ENCODE measurements around the gene CNTNAP4.

The CNTNAP4 gene

GRCh38 chr16:76444832-76445231 is 167.6 kb downstream of the CNTNAP4 start:
- Histone ChIP-seq H3K9me3 (ENCODE audit: control insufficient read depth, insufficient read depth, low read length) (no peaks in the 10 kb centered on the region), H3K9me2 (replicated peaks; ENCODE audit: control insufficient read depth, low read length) (no peaks in the 10 kb centered on the region), H3K4me2 (ENCODE audit: low read length) (no peak overlapping the region), H3K4me1 (ENCODE audit: control insufficient read depth, low read length) (no peaks in the 10 kb centered on the region), H3K27me3 (ENCODE audit: control insufficient read depth, low read length) (no peaks in the 10 kb centered on the region), H4K20me1 (ENCODE audit: control insufficient read depth, insufficient read depth, low read depth, low read length) (no peaks in the 10 kb centered on the region), H3K79me2 (ENCODE audit: control insufficient read depth, low read length) (no peaks in the 10 kb centered on the region), H3K4me3 (ENCODE audit: low read length) (no peak overlapping the region), H3K27ac (ENCODE audit: low read depth, low read length) (no peak overlapping the region), H3F3A (ENCODE audit: control insufficient read depth, insufficient read depth) (no peaks in the 10 kb centered on the region), H3K36me3 (ENCODE audit: control insufficient read depth, low read length) (no peaks in the 10 kb centered on the region)
- no peak for TF ChIP-seq EZH2phosphoT487 (IDR thresholded peaks at IDR 0.05; ENCODE audit: borderline replicate concordance, low read length)
- TF ChIP-seq, protein P1, sequence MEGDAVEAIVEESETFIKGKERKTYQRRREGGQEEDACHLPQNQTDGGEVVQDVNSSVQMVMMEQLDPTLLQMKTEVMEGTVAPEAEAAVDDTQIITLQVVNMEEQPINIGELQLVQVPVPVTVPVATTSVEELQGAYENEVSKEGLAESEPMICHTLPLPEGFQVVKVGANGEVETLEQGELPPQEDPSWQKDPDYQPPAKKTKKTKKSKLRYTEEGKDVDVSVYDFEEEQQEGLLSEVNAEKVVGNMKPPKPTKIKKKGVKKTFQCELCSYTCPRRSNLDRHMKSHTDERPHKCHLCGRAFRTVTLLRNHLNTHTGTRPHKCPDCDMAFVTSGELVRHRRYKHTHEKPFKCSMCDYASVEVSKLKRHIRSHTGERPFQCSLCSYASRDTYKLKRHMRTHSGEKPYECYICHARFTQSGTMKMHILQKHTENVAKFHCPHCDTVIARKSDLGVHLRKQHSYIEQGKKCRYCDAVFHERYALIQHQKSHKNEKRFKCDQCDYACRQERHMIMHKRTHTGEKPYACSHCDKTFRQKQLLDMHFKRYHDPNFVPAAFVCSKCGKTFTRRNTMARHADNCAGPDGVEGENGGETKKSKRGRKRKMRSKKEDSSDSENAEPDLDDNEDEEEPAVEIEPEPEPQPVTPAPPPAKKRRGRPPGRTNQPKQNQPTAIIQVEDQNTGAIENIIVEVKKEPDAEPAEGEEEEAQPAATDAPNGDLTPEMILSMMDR (IDR thresholded peaks at IDR 0.05; ENCODE audit: low read depth, low read length, poor library complexity, severe bottlenecking) = no peak

DNA sequence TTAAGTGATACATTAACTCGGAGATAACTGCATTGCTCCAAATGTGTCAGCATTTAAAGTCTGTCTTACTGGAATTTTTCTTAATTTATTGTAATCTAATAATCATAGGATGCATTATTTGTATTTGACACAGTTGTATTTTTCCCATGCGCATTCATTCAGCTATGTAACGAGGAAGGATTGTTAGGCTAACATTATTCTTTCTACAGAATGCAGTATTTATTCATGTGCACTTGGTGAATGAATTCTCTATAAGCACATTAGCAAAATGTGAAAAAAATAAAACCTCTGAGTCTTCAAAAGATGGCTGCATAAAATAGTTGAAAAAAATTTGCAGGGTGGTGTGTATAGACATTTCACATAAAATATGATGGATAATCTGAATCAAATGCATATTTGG is 168.6 kb downstream of the CNTNAP4 start:
- Histone ChIP-seq H3K27me3 (ENCODE audit: control insufficient read depth, low read length) (no peaks in the 10 kb centered on the region), H3K9me3 (ENCODE audit: control insufficient read depth, insufficient read depth, low read length) (no peaks in the 10 kb centered on the region)

GRCh38 chr16:76446251-76446650 is 169.1 kb downstream of the CNTNAP4 start:
- Histone ChIP-seq H3K9me2 (replicated peaks; ENCODE audit: control insufficient read depth, low read length) (no peaks in the 10 kb centered on the region), H3K4me3 (ENCODE audit: low read length) (no peak overlapping the region)

More for the DNA sequence above, 168.6 kb downstream of the CNTNAP4 start:
- Histone ChIP-seq H3K27ac (ENCODE audit: low read depth, low read length) (no peak overlapping the region), H3K4me3 (ENCODE audit: low read length) (no peak overlapping the region), H3K79me2 (ENCODE audit: control insufficient read depth, low read length) (no peaks in the 10 kb centered on the region), H3K36me3 (ENCODE audit: control insufficient read depth, low read length) (no peaks in the 10 kb centered on the region), H3K4me2 (ENCODE audit: low read length) (no peak overlapping the region), H3F3A (ENCODE audit: control insufficient read depth, insufficient read depth) (no peaks in the 10 kb centered on the region), H3K4me1 (ENCODE audit: control insufficient read depth, low read length) (no peaks in the 10 kb centered on the region), H3K9me2 (replicated peaks; ENCODE audit: control insufficient read depth, low read length) (no peaks in the 10 kb centered on the region), H4K20me1 (ENCODE audit: control insufficient read depth, insufficient read depth, low read depth, low read length) (no peaks in the 10 kb centered on the region)
- no peak for TF ChIP-seq EZH2phosphoT487 (IDR thresholded peaks at IDR 0.05; ENCODE audit: borderline replicate concordance, low read length)
- TF ChIP-seq, protein P1 (IDR thresholded peaks at IDR 0.05; ENCODE audit: low read depth, low read length, poor library complexity, severe bottlenecking) = no peak

More at GRCh38 chr16:76446251-76446650, 169.1 kb downstream of the CNTNAP4 start:
- Histone ChIP-seq H3K79me2 (ENCODE audit: control insufficient read depth, low read length) (no peaks in the 10 kb centered on the region), H3F3A (ENCODE audit: control insufficient read depth, insufficient read depth) (no peaks in the 10 kb centered on the region), H3K27me3 (ENCODE audit: control insufficient read depth, low read length) (no peaks in the 10 kb centered on the region), H3K27ac (ENCODE audit: low read depth, low read length) (no peak overlapping the region), H4K20me1 (ENCODE audit: control insufficient read depth, insufficient read depth, low read depth, low read length) (no peaks in the 10 kb centered on the region), H3K4me1 (ENCODE audit: control insufficient read depth, low read length) (no peaks in the 10 kb centered on the region), H3K4me2 (ENCODE audit: low read length) (no peak overlapping the region), H3K9me3 (ENCODE audit: control insufficient read depth, insufficient read depth, low read length) (no peaks in the 10 kb centered on the region), H3K36me3 (ENCODE audit: control insufficient read depth, low read length) (no peaks in the 10 kb centered on the region)
- TF ChIP-seq, protein P1 (IDR thresholded peaks at IDR 0.05; ENCODE audit: low read depth, low read length, poor library complexity, severe bottlenecking) = no peak
- no peak for TF ChIP-seq EZH2phosphoT487 (IDR thresholded peaks at IDR 0.05; ENCODE audit: borderline replicate concordance, low read length)
